Adipocyte (in vitro differentiated cells): Measurements from ENCODE around the gene ANAPC10.

Source experiments
- DNase-seq: peaks from one replicate; pipeline ENCODE4 v3.0.0-alpha.2; 2015; ENCODE audit warnings: low read depth
- H3K27me3 ChIP-seq: replicated peaks from 2 replicates; pipeline ENCODE4 v1.7.0; 2013; ENCODE audit warnings: mild to moderate bottlenecking, low read length, moderate library complexity; ENCODE audit not compliant: control insufficient read depth, insufficient read depth
- H3K36me3 ChIP-seq: 2 replicates; pipeline ENCODE4 v1.7.0; 2013; ENCODE audit warnings: low read length, mild to moderate bottlenecking, moderate library complexity; ENCODE audit not compliant: control insufficient read depth, insufficient read depth, severe bottlenecking
- H3K4me1 ChIP-seq: 2 replicates; pipeline ENCODE4 v1.7.0; 2013; ENCODE audit warnings: mild to moderate bottlenecking, low read length, moderate library complexity; ENCODE audit not compliant: control insufficient read depth, insufficient read depth
- H3K4me3 ChIP-seq: 2 replicates; pipeline ENCODE4 v1.7.0; 2013; ENCODE audit warnings: mild to moderate bottlenecking, low read length, moderate library complexity
- H3K9ac ChIP-seq: 2 replicates; pipeline ENCODE4 v1.7.0; 2013; ENCODE audit warnings: mild to moderate bottlenecking, low read length, moderate library complexity
- H3K9me3 ChIP-seq: 2 replicates; pipeline ENCODE4 v1.7.0; 2013; ENCODE audit warnings: mild to moderate bottlenecking, low read length, moderate library complexity; ENCODE audit not compliant: control insufficient read depth

Gene ANAPC10

DNA sequence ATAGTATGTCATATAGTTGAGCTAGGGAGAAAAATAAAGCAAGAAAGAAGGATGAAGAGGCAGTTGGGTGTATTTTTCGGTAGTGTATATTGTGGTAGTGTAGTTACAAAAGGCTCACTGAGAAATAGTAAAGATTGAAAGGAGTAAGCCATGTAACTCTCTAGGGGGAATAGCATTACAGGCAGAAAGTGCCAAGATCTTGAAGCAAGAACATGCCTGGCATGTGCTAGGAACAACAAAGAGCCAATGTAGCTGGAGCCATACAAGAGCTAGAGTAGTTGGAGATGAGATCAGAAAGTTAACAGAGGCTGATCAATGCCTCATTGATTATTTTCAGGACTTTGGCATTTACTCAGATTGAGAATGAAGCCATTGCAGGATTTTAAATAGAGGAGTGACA, 3.1 kb upstream of the ANAPC10 start:
- Histone ChIP-seq H3K9me3 (no peaks in the 10 kb centered on the region), H3K4me1 (peaks cover 32% of the 10 kb centered on the region), H3K36me3 (peaks cover 19% of the 10 kb centered on the region), H3K27me3 (no peaks in the 10 kb centered on the region), H3K9ac (no peak overlapping the region), H3K4me3 (no peak overlapping the region)
- DNase-seq, result peak; percentile 52

DNA sequence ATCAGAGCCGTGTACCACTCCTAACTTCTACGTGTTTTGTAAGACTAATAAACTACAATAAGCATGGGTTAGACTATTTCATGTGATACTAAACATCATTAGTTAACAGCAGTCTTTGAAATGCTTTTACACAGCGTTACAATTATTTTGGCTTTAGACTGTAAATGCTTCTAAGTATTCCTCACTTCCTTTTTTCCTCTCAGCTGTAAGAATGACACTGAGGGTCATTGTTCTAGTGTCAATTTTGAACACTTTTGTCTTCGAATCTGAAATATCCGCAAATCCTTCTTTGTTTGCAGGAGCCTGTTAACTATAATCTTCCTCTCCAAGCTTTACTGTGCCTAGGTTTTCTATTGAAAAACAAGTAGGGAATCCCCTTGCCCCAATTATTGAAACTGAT, 1.7 kb upstream of the ANAPC10 start:
- H3K27me3 ChIP-seq, result no peaks in the 10 kb centered on the region
- peaks cover 32% of the 10 kb centered on the region for H3K4me1 ChIP-seq
- peak overlapping the region; percentile 99 for H3K9ac ChIP-seq
- peaks cover 16% of the 10 kb centered on the region for H3K36me3 ChIP-seq
- no peaks in the 10 kb centered on the region for H3K9me3 ChIP-seq
- peak; percentile 11 for DNase-seq
- peak overlapping the region; percentile 99 for H3K4me3 ChIP-seq

DNA sequence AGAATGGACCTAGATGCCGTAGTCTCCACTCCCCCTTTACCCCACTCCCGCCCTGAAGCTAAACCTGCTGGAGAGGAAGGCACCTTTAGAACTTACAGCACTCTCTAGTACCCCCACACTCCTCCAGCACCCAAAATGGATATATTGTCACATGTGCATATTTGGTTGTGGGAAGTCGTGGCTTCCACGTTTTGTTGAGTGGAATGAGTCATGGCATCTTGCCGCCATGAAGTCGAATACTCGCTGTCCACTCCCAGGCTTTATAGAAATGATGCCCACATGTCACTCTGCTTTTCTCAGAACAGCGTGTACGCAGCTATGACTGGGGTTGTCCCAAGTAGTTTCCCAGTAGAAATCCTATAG, 660 bp upstream of the ANAPC10 start:
- Histone ChIP-seq H3K4me1 (peaks cover 32% of the 10 kb centered on the region), H3K27me3 (no peaks in the 10 kb centered on the region), H3K4me3 (peak overlapping the region; percentile 99), H3K36me3 (peaks cover 21% of the 10 kb centered on the region), H3K9ac (peak overlapping the region; percentile 99), H3K9me3 (peaks cover 7% of the 10 kb centered on the region)
- DNase-seq, result peak; percentile 80

DNA sequence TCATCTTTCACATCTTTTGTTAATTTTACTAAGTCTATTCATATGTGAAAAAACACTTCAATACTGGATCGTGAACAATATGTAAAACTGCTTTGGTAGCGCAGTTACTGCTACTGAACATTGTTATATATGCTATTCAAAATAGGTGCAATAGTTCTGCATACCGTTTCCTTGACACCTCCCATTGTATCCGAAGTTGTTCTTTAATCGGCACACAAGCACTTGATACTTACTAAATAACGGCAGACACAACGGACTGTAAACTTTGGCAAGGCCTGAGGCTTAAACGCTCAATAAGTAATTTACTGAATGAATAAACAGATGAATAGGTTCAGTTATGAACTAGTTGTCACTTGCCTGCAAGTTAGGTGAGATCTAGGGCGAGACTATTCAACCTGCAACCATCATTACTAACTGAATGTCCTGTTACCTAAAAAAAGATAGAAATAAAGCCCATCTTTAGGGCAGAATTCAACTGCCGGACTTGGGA, 620 bp downstream of the ANAPC10 start:
- DNase-seq, result no peak
- H3K36me3 ChIP-seq, result peaks cover 34% of the 10 kb centered on the region
- H3K27me3 ChIP-seq, result no peaks in the 10 kb centered on the region
- H3K9me3 ChIP-seq, result peaks cover 14% of the 10 kb centered on the region
- H3K4me1 ChIP-seq, result peaks cover 32% of the 10 kb centered on the region
- H3K4me3 ChIP-seq, result peak overlapping the region; percentile 99
- H3K9ac ChIP-seq, result peak overlapping the region; percentile 99

DNA sequence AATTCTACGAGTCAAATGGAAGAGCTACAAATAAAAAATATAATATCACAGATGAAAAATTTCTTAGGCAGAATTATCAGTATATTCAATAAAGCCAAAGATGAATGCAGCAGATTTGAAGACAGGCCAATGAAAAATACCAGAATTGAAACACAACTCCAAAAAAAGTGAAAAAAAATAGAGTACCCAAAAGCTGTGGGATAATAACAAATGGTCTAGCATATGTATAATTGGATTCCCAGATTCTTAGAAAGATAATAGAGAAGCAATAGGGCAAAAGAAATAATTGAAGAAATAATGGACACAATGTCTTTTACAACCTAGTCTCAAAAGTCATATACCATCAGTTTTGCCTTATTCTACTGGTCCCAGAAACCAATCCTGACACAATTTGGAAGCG, 4.4 kb downstream of the ANAPC10 start:
- no peak overlapping the region for H3K4me3 ChIP-seq
- DNase-seq, result no peak
- H3K9me3 ChIP-seq, result peaks cover 14% of the 10 kb centered on the region
- no peak overlapping the region for H3K9ac ChIP-seq
- peaks cover 59% of the 10 kb centered on the region for H3K36me3 ChIP-seq
- no peaks in the 10 kb centered on the region for H3K27me3 ChIP-seq
- peaks cover 20% of the 10 kb centered on the region for H3K4me1 ChIP-seq

DNA sequence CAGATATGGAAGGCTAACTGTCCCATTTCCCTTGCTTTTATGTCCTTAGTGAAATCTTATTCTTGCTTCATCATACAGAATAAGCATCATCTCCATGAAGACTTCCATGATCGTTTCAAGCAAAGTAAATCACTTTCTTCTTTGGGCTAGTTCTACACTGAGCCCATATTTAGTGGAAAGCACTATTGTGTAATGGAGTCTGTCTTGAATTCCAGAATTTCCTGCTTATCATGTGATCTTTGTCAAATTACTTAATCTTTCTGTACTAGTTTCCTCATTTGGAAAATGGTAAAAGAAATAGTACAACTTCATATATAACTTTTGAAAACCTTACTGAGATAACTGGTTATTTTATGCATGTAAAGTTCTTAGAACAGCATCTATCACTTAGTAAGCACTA, 7.6 kb downstream of the ANAPC10 start:
- DNase-seq, result no peak
- H3K36me3 ChIP-seq, result peaks cover 60% of the 10 kb centered on the region
- peaks cover 11% of the 10 kb centered on the region for H3K4me1 ChIP-seq
- H3K9ac ChIP-seq, result no peak overlapping the region
- H3K27me3 ChIP-seq, result no peaks in the 10 kb centered on the region
- H3K9me3 ChIP-seq, result peaks cover 14% of the 10 kb centered on the region
- no peak overlapping the region for H3K4me3 ChIP-seq

DNA sequence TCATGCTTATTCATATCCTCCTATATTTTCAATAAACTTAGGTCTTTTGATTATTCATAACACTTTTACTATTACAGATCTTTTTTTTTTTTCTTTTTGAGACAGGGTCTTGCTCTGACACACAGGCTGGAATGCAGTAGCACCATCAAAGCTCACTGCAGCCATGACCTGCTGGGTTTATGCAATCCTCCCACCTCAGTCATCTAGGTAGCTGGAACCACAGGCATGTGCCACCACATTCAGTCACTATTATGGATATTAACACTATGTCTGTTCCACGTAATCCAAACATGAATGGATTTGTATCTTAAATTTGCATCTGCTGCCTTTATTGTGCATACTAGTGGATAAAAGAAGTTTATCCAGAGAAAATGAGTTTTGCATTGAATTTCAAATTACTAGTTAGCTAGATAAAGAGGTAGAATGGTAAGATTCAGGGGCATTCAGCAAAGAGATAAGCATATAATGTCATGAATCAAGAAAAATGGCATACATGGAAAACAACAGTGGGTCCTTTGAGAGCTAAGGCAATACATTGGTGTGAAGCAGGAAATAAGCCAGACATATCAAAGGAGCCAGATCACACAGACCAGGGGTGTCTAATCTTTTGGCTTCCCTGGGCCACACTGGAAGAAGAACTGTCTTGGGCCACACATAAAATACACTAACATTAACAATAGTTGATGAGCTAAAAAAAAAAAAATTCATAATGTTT, 13.9 kb downstream of the ANAPC10 start:
- no peaks in the 10 kb centered on the region for H3K4me1 ChIP-seq
- no peak overlapping the region for H3K4me3 ChIP-seq
- no peaks in the 10 kb centered on the region for H3K9me3 ChIP-seq
- H3K36me3 ChIP-seq, result peaks cover 15% of the 10 kb centered on the region
- no peak overlapping the region for H3K9ac ChIP-seq
- H3K27me3 ChIP-seq, result no peaks in the 10 kb centered on the region
- DNase-seq, result no peak

DNA sequence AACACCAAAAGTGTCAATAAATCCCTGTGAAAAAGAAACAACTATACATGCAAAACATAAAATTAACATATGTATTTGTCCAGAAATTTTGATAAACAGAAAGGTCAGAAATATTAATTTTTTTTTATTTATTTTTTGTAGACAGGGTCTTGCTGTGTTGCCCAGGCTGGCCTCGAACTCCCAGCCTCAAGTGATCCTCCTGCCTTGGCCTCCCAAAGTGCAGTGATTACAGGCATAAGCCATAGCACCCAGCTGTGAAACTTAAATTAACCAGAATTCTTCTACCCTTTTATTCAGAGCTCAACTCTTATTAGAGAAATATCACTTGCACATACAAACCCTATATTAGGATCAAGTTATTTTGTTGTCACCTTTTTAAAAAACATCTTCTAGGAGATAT, 16.2 kb downstream of the ANAPC10 start:
- DNase-seq, result no peak
- Histone ChIP-seq H3K9me3 (no peaks in the 10 kb centered on the region), H3K27me3 (no peaks in the 10 kb centered on the region), H3K4me1 (no peaks in the 10 kb centered on the region), H3K4me3 (no peak overlapping the region), H3K9ac (no peak overlapping the region), H3K36me3 (peaks cover 11% of the 10 kb centered on the region)

DNA sequence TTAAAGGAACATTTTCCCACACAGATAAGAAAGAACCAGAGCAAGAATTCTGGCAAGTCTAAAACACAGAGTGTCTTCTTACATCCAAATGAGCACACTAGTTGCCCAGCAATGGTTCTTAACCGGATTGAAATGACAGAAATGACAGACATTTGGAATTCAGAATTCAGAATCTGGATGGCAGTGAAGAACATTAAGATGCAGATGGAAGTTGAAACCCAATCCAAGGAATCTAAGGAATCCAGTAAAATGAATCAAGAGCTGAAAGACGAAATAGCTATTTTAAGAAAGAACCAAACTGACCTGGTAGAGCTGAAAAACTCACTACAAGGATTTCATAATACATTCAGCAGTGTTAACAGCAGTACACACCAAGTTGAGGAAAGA, 21.5 kb downstream of the ANAPC10 start:
- no peaks in the 10 kb centered on the region for H3K27me3 ChIP-seq
- H3K9ac ChIP-seq, result no peak overlapping the region
- no peak overlapping the region for H3K4me3 ChIP-seq
- H3K4me1 ChIP-seq, result peaks cover 4% of the 10 kb centered on the region
- no peak for DNase-seq
- H3K9me3 ChIP-seq, result no peaks in the 10 kb centered on the region
- peaks cover 16% of the 10 kb centered on the region for H3K36me3 ChIP-seq

DNA sequence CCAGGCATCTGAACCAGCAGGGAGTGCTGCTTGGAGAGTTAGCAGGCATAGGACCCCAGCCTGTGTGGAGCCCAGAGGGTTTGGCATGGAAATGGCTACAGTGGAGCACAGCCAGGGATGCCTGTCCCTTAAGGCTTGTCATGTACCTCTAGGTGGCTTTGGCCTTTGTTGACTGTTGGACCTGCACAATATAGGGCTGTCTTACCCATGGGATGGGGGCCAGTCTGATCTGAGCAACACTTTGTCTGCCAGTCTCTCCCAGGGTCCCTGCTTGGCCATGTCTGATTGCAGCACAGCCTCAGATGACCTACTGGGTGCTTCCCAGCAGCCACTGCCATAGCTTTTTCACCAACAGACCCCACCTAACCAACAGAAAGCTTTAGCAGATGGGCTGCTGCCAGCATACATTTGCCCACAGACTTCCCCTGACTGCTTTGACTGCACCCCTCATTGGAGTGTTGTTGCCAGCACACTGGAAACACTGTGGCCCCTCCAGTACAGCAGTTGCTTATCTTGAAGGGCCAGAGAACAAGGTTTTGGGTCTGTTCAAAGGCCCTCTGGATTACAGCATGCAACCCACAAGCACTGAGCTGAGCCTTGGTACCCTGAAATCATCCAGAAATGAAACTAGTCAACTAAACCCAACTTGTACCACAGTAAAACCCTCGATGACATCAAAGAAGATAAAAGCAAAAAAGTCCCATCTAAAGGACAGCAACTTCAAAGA, 22.1 kb downstream of the ANAPC10 start:
- Histone ChIP-seq H3K27me3 (no peaks in the 10 kb centered on the region), H3K9me3 (no peaks in the 10 kb centered on the region), H3K4me3 (no peak overlapping the region), H3K9ac (no peak overlapping the region), H3K4me1 (peaks cover 4% of the 10 kb centered on the region), H3K36me3 (peaks cover 16% of the 10 kb centered on the region)
- no peak for DNase-seq

DNA sequence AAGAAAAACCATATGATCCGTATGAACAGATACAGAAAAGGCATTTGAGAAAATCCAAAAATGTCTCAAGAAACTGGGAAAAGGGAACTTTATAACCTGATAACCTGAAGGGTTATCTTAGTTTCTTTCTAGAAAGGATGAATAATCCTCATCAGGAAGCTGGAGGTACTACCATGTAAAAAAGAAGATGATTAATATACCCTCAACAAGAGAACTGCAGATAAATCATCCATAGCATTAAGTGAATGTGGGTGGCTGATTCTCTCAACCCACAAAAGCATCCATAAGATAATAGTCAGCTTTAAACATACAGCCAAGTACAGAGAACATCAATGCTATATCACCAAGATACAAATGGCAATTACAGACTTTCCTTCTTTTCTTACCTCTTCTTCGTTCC, 26.4 kb downstream of the ANAPC10 start:
- DNase-seq, result no peak
- Histone ChIP-seq H3K9ac (no peak overlapping the region), H3K36me3 (peaks cover 8% of the 10 kb centered on the region)

More for the DNA sequence above, 26.4 kb downstream of the ANAPC10 start:
- no peak overlapping the region for H3K4me3 ChIP-seq
- H3K9me3 ChIP-seq, result no peaks in the 10 kb centered on the region
- no peaks in the 10 kb centered on the region for H3K27me3 ChIP-seq
- peaks cover 4% of the 10 kb centered on the region for H3K4me1 ChIP-seq
